ENCODE results near the gene CEACAM16.
A peak's percentile ranks its signal among the peaks of the same experiment; 100 is the strongest.
"Not testable (repeated sequence)": the region's sequence is repeated elsewhere in the genome, so short reads cannot be mapped to it uniquely, and the experiment has no call there.

CEACAM16 gene

DNA sequence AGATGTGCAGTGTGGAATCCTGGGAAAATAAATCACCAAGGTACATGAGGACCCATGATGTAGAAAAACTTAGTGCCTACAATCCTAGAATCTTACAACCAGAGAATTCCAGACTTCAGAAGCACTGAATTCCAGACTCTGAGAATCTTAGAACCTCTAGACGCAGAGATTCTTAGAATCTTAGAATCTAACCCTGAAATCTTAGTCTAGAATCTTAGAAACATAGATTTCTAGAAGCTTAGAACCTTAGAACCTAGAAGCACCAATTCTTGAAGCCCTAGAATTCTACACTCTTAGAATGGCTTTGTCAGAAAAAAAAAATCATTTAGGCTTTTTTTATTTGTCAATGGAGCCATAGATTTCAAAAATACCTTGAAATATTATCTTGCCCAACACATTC, 6.0 kb downstream of the CEACAM16 start:
- DNase-seq = no peak

DNA sequence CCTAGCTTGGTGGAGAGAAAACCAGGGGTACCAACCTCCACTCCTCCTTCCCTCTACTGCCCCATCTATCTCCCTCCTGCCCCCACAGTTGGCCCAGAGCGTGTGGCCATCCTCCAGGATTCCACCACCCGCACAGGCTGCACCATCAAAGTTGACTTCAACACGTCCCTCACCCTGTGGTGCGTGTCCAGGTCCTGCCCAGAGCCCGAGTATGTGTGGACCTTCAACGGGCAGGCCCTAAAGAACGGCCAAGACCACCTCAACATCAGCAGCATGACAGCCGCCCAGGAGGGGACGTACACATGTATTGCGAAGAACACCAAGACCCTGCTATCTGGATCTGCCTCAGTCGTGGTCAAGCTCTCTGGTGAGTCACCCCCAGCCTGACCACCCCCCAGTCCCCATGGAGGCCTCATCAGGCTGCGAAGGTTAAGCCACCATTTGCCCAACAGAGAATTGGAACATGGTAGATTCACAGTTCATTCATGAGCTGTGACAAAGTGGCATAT, 6.6 kb downstream of the CEACAM16 start:
- no peak for DNase-seq

GRCh38 chr19:44706506-44707236, 7.7 kb downstream of the CEACAM16 start:
- DNase-seq = no peak

DNA sequence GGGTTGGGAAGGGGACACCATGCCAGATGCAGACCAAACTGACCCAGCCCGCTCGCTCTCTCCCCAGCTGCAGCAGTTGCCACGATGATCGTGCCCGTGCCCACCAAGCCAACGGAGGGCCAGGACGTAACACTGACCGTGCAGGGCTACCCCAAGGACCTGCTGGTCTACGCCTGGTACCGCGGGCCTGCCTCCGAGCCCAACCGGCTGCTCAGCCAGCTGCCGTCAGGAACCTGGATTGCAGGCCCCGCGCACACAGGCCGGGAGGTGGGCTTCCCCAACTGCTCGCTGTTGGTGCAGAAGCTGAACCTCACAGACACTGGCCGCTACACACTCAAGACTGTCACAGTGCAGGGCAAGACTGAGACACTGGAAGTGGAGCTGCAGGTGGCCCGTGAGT, 8.8 kb downstream of the CEACAM16 start:
- no peak for DNase-seq

DNA sequence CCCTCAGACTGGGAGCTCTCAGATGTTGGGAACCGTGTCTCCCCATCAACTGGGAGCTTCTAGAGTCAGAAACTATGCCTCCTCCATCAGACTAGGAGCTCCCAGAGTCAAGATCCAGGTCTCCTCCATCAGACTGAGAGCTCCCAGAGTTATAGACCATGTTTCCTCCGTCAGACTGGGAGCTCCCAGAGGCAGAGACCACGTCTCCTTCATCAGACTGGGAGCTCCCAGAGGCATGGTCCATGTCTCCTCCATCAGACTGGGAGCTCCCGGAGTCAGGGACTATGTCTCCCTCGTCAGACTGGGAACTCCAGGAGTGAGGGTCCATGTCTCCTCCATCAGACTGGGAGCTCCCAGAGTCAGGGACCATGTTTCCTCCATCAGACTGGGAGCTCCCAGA, 10.0 kb downstream of the CEACAM16 start:
- no peak for DNase-seq

GRCh38 chr19:44709434-44710266, 10.7 kb downstream of the CEACAM16 start:
- DNase-seq = not testable (repeated sequence)

DNA sequence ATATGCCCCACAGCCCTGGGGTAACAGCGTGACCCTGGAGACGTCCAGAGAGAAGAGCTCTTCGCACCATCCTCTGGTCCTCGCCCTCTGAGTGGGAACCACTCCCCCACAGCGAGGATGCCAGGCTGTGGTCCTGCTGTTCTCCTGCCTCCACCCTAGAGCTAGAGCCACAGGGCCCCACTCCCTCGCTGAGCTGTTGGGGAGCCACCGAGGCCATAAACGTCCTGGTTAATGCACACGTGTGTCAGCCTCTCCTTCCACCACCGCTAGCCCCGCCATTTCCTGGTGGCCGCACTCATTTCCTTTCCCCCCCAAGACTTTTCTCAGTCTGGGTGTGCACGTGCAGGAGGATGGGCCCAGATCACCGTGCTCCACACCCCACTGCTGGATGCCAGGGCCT, 11.5 kb downstream of the CEACAM16 start:
- DNase-seq = no peak

DNA sequence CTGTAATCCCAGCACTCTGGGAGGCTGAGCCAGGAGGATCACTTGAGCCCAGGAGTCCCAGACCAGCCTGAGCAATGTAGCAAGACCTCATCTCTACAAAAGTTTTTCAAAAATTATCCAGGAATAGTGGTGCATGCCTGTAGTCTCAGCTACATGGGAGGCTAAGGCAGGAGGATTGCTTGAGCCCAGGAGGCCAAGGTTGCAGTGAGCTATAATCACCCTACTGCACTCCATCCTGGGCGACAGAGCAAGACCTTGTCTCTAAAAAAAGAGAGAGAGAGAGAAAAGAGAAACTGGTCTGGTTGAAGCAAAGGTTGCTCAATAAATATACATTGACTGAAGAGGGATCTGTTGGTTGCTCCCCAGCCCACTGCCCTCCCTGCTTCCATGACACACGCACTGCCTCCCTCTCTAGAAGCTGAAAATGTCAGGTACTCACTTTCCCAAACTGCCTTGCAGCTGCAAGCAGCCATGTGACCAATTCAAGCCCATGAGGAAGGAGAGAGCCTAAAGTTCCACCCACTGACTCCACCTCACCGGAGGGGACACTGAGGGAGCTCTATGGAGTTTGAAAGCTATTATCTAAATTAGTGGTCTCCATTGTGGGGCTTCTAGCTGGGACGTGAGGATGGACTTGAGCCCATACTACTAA, 14.0 kb downstream of the CEACAM16 start:
- DNase-seq = no peak

GRCh38 chr19:44714597-44715169, 15.7 kb downstream of the CEACAM16 start:
- DNase-seq = no peak

DNA sequence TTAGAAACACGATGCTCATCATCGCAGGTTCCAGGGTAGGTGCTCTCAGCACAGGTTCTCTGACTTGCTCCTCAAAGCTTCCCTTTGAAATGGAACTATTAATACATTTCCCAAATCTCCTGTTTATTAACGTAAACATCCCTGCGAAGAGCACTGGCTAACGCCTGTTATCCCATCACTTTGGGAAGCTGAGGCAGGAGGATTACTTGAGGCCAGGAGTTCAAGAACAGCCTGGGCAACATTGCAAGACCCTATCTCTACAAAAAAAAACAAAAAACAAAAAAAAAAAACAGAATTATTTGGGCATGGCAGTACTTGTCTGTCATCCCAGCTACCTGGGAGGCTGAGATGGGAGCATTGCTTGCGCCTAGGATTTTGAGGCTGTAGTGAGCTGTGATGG, 18.7 kb downstream of the CEACAM16 start:
- no peak for DNase-seq

GRCh38 chr19:44718441-44719261, 19.7 kb downstream of the CEACAM16 start:
- no peak for DNase-seq

DNA sequence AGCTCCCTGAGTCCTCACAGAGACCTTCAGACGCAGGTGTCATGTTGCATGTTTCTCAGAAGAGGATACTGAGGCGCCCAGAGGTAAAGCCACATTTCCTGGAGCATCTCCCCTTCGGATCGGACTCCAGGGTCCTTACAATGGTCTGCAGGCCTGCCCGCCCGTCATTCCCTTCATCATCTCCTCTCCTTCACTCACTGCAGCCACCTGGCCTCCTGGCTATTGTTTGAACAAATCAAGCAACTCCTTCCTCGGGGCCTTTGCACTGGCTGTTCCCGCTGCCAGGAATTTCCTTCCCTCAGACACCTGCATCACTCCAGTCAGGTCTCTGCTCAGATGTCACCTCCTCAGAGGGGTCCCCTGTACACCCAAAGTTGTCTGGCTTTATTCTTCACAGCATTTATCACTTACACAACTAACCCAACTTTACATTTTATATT, 20.3 kb downstream of the CEACAM16 start:
- DNase-seq = no peak

- DNase-seq = not testable (repeated sequence)
Observed at GRCh38 chr19:44720396-44720795, 21.4 kb downstream of the CEACAM16 start.

DNA sequence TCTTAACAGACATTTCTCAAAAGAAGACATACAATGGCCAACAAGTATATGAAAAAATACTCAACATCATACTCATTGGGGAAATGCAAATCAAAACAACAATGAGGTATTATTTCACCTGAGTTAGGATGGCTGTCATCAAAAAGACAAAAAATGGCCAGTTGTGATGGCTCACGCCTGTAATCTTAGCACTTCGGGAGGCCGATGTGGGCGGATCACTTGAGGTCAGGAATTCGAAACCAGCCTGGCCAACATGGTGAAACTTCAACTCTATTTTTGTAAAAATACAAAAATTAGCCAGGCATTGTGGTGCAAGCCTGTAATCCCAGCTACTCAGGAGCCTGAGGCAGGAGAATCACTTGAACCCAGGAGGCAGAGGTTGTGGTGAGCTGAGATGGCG, 22.0 kb downstream of the CEACAM16 start:
- DNase-seq = no peak

DNA sequence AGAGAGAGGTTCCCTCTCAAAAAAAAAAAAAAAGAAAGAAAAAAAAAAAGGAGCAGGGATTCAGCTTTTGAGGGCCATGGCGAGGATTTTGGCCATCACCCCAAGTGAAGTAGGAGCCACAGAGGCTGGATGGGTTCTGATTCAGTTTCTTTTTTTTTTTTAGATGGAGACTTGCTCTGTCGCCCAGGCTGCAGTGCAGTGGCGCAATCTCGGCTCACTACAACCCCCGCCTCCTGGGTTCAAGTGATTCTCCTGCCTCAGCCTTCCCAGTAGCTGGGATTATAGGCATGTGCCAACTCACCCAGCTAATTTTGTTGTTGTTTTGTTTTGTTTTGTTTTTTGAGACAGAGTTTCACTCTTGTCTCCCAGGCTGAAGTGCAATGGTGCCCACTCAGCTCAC, 22.4 kb downstream of the CEACAM16 start:
- DNase-seq = not testable (repeated sequence)

GRCh38 chr19:44722131-44723121, 23.5 kb downstream of the CEACAM16 start:
- DNase-seq = peak in 1 of 5 donors; percentile 13

- no peak for DNase-seq
Observed at GRCh38 chr19:44723299-44723951, 24.5 kb downstream of the CEACAM16 start.

DNA sequence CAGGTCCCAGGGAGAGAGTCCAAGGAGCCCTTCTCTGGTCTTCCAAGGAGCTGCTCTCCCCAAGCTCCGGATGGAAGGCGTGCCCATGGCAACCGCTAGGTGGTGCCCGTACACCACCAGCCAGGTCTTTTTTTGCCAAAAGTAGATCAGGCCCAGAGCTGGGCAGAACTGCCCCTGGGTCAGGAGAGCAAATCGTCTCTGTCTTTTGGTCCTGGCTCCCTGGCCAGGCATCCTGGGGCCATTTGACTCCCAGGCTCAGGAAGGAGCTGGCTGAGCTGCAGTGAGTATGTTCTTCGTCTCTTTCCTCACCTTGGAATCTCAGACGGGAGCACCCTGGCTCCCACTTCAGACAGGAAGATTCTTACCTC, 25.0 kb downstream of the CEACAM16 start:
- DNase-seq = peak; percentile 51 to 82 (median 67)

DNA sequence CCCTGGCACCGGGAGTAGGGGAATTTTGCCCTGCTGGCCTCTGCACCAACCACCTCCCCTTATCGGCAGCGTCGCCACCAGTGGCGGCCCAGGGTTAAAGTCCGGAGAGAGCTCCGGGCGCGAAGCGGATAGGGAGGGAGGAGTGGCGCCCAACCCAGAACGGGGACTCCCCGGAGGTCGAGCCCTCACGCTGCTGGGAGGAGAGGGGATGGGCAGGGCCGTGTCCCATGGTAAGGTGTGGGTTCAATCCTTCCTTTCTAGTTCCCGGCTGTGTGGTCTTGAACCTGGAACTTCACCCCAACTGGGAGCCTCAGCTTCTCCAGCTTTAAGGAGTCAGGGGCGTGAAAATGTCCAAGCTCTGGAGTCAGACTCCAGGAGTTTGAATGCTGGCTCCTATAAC, 26.3 kb downstream of the CEACAM16 start:
- no peak for DNase-seq

DNA sequence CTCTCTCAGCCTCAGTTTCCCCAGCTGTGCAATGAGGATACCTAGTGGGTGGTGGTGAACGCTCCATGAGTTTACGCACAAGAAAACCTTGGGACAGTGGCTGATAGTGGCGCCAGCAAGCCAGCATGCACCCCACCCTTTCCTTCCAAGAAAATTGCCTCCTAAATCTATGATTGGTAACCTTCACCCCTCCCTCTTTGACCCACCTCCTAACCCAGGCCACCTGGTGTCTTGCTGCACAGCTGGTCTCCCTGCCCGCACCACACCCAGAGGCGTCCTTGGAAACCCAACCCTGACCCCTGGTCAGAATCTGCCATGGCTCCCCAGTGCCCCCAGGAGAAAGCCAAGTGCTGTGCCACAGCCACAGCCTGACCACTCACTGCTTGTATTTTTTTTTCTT, 26.7 kb downstream of the CEACAM16 start:
- DNase-seq = no peak
